Mucosa of descending colon (tissue), 3 donors: Measurements from ENCODE around the gene STXBP6. TPM values are rescaled to one million over a fixed set of nuclear protein-coding genes. Genes with fewer than 3 reads are reported as not detected.

Experiments used
- ATAC-seq: fragments of 200-7000 bp; cut with Tn5 transposase; one replicate; pipeline ENCODE4 v1.9.1; 2020; ENCODE audit warnings: mild to moderate bottlenecking, moderate library complexity
- DNase-seq, 3 donors: peaks; one replicate each; pipeline ENCODE4 v3.0.0-alpha.2; 2020
- H3K36me3 ChIP-seq: fragments of 200-600 bp; one replicate; pipeline ENCODE4 v1.8.0; 2021; ENCODE audit warnings: low read depth, mild to moderate bottlenecking
- H3K4me1 ChIP-seq: fragments of 200-600 bp; one replicate; pipeline ENCODE4 v1.8.0; 2021; ENCODE audit warnings: low read depth, mild to moderate bottlenecking
- H3K4me3 ChIP-seq: fragments of 200-600 bp; one replicate; pipeline ENCODE4 v1.8.0; 2021; ENCODE audit warnings: mild to moderate bottlenecking
- H3K9me3 ChIP-seq: fragments of 200-600 bp; one replicate; pipeline ENCODE4 v1.8.0; 2021; ENCODE audit warnings: mild to moderate bottlenecking
- intact Hi-C, 2 donors: fragments of 100-400 bp; cut with DNase I in 1 of 2; cut with micrococcal nuclease in 1 of 2; formaldehyde crosslinking; loops; one replicate each; pipeline versions ENCODE4 v1.11.0 to v1.11.1; 2022; cut with DNase I, micrococcal nuclease
- total RNA-seq, 3 donors: library from RNA; stranded (reverse); fragmentation: NEBNext Ultra II Directional in 2 of 3; extraction: Animal tissue kit (Norgen Biotek cat#: 25700) in 2 of 3; gene quantifications; one replicate each; pipeline versions ENCODE4 v1.2.1 to v1.2.4, GENCODE V29; 2021 to 2023
- TF ChIP-seq, protein P1 (sequence below): fragments of 200-600 bp; IDR thresholded peaks from one replicate; pipeline ENCODE4 v1.8.0; 2022; ENCODE audit warnings: antibody characterized with exemption, mild to moderate bottlenecking
- donor health status: DM: no; HTN: no; CAD: no; lungs with moderate emphysema.
- donor health status: DM: no; HTN: no; CAD: no.
- donor health status: DM: no; HTN: yes; CAD: no.

The STXBP6 gene
- total RNA-seq, 3 donors from 2014 or later: 10.9 to 25.9 (median 19.8) TPM

DNA sequence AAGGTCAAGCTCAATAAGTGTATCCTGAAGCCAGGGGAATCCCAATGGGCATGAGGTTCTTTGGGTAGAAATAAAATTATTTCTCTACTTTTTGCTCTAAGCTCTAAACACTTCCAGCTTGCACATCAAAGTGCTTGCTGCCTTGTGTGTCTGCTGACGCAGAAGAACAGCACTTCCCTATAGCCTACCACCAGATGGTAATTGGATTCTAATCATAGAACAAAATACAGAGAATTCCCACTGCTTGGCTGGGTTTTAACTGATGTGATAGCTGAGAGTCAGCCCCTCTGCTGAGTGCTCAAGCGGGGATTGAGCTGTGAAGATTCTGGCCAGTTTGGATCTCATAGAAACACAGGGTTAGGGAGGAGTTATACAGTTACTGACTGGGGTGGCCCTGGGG, 283.5 kb downstream of the STXBP6 start:
- no peak for DNase-seq
- no peaks in the 10 kb centered on the region for H3K36me3 ChIP-seq
- intact Hi-C loops: no loop called here
- H3K9me3 ChIP-seq: no peaks in the 10 kb centered on the region
- no peak for ATAC-seq
- H3K4me3 ChIP-seq: no peak overlapping the region
- TF ChIP-seq, protein P1, sequence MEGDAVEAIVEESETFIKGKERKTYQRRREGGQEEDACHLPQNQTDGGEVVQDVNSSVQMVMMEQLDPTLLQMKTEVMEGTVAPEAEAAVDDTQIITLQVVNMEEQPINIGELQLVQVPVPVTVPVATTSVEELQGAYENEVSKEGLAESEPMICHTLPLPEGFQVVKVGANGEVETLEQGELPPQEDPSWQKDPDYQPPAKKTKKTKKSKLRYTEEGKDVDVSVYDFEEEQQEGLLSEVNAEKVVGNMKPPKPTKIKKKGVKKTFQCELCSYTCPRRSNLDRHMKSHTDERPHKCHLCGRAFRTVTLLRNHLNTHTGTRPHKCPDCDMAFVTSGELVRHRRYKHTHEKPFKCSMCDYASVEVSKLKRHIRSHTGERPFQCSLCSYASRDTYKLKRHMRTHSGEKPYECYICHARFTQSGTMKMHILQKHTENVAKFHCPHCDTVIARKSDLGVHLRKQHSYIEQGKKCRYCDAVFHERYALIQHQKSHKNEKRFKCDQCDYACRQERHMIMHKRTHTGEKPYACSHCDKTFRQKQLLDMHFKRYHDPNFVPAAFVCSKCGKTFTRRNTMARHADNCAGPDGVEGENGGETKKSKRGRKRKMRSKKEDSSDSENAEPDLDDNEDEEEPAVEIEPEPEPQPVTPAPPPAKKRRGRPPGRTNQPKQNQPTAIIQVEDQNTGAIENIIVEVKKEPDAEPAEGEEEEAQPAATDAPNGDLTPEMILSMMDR: no peak
- no peaks in the 10 kb centered on the region for H3K4me1 ChIP-seq

DNA sequence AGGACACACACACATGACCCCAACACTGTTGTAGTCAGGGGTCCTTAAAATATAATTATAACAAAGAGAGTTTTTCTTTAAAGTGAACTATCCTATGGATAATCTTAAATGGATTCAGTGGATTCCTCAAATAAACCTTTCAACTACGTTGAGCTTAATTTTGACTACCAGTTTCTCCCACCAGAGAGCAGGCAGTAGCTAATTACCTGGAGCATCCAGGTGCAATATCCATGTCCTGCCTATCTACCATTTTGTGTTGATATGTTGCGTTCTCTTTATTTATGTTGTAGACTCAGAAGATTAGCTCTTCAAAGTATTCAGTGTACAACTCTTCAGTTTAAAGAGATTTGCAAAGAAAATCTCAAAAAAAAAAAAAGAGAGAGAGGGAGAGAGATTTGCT, 288.8 kb downstream of the STXBP6 start:
- no peaks in the 10 kb centered on the region for H3K36me3 ChIP-seq
- ATAC-seq: no peak
- TF ChIP-seq, protein P1: no peak
- no peaks in the 10 kb centered on the region for H3K4me1 ChIP-seq
- H3K9me3 ChIP-seq: no peaks in the 10 kb centered on the region
- DNase-seq: no peak
- H3K4me3 ChIP-seq: no peak overlapping the region
- intact Hi-C loops: no loop called here
